Measurements from ENCODE around the gene TMEM91. TPM values are rescaled to one million over a fixed set of nuclear protein-coding genes. Genes with fewer than 3 reads are reported as not detected.

TMEM91 gene
- total RNA-seq, 1 donor from 2014 or later: 7.4 TPM

DNA sequence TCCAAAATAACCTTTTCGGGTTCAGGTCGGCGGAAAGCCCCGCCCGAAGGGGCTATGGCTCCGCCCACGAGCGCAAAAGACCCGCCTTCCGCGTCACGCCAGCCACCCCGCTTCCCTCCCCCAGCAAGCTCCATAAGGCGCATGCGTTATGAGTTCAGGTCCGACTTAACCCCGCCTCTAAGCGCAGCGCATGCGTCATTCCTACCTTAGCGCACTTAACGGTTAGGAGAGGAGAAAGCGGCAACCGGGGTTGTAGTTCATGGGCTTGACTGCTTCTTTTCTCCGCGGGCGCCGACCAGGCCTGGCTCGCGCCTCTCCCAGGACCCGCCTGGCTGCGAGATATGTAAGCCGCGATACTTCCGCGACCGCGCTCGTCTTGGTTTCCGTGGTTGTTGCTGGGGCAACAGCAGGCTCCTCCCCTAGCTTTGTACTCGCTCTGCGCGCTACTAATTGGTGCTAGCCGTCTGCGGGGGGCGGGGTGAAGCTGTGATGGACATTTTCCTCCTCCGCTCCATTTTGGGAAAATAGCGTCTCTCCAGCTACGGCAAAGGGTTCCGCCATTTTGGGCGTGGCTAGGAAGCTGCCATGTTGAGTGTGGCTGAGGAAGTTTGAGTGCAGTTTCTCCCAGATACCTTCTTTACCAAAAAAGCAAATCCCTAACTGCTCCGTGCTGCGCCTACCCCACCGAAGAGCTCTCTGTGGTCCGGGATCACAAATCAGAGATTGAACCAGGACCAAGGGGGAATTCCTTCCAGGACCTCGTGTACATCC is 12.4 kb upstream of the TMEM91 start, which contains the start of gene B9D2:
B9D2 (minus strand) TSS at position 397 of the 771 bp plus-strand sequence. CDS start 630 bp downstream, outside the sequence.
- H3K27me3 Mint-ChIP-seq (ENCODE audit: low read depth, unreplicated experiment): no peaks in the 10 kb centered on the region
- peak within 1 kb of the TSS; percentile 93 for H3K4me3 Mint-ChIP-seq (ENCODE audit: unreplicated experiment)
- Histone ChIP-seq H3K9me3 (ENCODE audit: insufficient read depth, low read depth, low read length) (no peaks in the 10 kb centered on the region), H3K9ac (ENCODE audit: low read length) (peak within 1 kb of the TSS; percentile 98), H3K27ac (ENCODE audit: low read depth, low read length) (peak within 1 kb of the TSS; percentile 100), H3K79me2 (ENCODE audit: insufficient read depth, low read length) (peaks cover 30% of the 10 kb centered on the region), H3K4me2 (ENCODE audit: low read length) (peak within 1 kb of the TSS; percentile 85), H3K27me3 (ENCODE audit: insufficient read depth, low read length) (no peaks in the 10 kb centered on the region), H3K4me1 (ENCODE audit: insufficient read depth, low read length) (peaks cover 19% of the 10 kb centered on the region), H3K36me3 (ENCODE audit: insufficient read depth, low read length) (no peaks in the 10 kb centered on the region), H3K4me3 (ENCODE audit: insufficient read depth, low read depth, low read length) (peak within 1 kb of the TSS; percentile 93), H4K20me1 (ENCODE audit: insufficient read depth, low read length) (no peaks in the 10 kb centered on the region), H2AFZ (ENCODE audit: low read depth, low read length) (peak within 1 kb of the TSS; percentile 97)
- peak within 1 kb of the TSS; percentile 98 for H3K27ac Mint-ChIP-seq (ENCODE audit: unreplicated experiment)
- peaks cover 10% of the 10 kb centered on the region for H3K4me1 Mint-ChIP-seq (ENCODE audit: low read depth, unreplicated experiment)
- H3K36me3 Mint-ChIP-seq (ENCODE audit: low read depth, unreplicated experiment): peaks cover 10% of the 10 kb centered on the region
- no peaks in the 10 kb centered on the region for H3K9me3 Mint-ChIP-seq (ENCODE audit: unreplicated experiment)
- peak; percentile 92 for DNase-seq (ENCODE audit: low read depth)
- TF ChIP-seq EZH2 (IDR thresholded peaks at IDR 0.05; ENCODE audit: insufficient read depth, low read length): no peak
- TF ChIP-seq, protein P1, sequence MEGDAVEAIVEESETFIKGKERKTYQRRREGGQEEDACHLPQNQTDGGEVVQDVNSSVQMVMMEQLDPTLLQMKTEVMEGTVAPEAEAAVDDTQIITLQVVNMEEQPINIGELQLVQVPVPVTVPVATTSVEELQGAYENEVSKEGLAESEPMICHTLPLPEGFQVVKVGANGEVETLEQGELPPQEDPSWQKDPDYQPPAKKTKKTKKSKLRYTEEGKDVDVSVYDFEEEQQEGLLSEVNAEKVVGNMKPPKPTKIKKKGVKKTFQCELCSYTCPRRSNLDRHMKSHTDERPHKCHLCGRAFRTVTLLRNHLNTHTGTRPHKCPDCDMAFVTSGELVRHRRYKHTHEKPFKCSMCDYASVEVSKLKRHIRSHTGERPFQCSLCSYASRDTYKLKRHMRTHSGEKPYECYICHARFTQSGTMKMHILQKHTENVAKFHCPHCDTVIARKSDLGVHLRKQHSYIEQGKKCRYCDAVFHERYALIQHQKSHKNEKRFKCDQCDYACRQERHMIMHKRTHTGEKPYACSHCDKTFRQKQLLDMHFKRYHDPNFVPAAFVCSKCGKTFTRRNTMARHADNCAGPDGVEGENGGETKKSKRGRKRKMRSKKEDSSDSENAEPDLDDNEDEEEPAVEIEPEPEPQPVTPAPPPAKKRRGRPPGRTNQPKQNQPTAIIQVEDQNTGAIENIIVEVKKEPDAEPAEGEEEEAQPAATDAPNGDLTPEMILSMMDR (IDR thresholded peaks at IDR 0.05; ENCODE audit: insufficient read depth, low read depth, low read length): no peak
- peak; percentile 49 for FAIRE-seq

DNA sequence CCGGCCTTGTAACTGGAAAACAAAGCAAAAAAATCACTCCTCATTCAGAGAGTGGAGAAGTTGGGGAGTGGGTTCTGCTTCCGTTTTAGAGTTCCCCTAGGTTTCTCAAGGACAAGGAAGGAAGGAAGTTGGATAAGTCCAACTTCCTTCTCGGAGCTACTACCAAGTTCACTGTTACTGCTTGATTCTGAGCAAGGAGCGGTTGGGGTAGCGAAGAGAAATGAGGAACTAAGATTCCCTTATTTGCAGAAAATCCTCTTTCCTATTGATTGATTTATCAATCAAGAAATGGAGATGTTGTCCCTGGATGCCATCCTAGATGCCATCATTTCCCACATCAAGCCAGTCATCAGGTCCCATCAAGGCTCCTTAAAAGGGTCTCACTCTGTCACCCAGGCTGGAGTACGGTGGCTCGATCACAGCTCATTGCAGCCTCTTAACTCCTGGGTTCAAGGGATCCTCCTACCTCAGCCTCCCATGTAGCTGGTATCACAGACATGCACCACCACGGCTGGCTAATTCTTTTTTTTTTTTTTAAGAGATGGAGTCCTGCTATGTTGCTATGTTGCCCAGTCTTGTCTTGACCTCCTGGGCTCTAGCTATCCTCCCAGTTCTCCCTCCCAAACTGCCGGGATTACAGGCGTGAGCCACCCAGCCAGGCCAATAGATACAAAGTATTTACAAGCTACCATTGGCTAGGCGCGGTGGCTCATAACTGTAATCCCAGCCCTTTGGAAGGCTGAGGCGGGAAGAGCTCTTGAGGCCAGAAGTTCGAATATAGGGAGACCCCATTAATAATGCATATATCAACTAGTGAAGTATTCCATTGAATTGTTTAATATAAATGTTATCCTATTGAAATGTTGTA is 11.6 kb upstream of the TMEM91 start:
- peak overlapping the region; percentile 85 for H3K4me2 ChIP-seq (ENCODE audit: low read length)
- Mint-ChIP-seq H3K9me3 (ENCODE audit: unreplicated experiment) (no peaks in the 10 kb centered on the region), H3K4me1 (ENCODE audit: low read depth, unreplicated experiment) (peaks cover 10% of the 10 kb centered on the region), H3K36me3 (ENCODE audit: low read depth, unreplicated experiment) (peaks cover 8% of the 10 kb centered on the region), H3K27me3 (ENCODE audit: low read depth, unreplicated experiment) (no peaks in the 10 kb centered on the region), H3K27ac (ENCODE audit: unreplicated experiment) (peak overlapping the region; percentile 98), H3K4me3 (ENCODE audit: unreplicated experiment) (peak overlapping the region; percentile 93)
- peak overlapping the region; percentile 100 for H3K27ac ChIP-seq (ENCODE audit: low read depth, low read length)
- no peak for FAIRE-seq
- H3K79me2 ChIP-seq (ENCODE audit: insufficient read depth, low read length): peaks cover 35% of the 10 kb centered on the region
- H3K27me3 ChIP-seq (ENCODE audit: insufficient read depth, low read length): no peaks in the 10 kb centered on the region
- peak overlapping the region; percentile 93 for H3K4me3 ChIP-seq (ENCODE audit: insufficient read depth, low read depth, low read length)
- no peaks in the 10 kb centered on the region for H3K36me3 ChIP-seq (ENCODE audit: insufficient read depth, low read length)
- no peaks in the 10 kb centered on the region for H4K20me1 ChIP-seq (ENCODE audit: insufficient read depth, low read length)
- peak overlapping the region; percentile 98 for H3K9ac ChIP-seq (ENCODE audit: low read length)
- DNase-seq (ENCODE audit: low read depth): no peak
- TF ChIP-seq, protein P1 (IDR thresholded peaks at IDR 0.05; ENCODE audit: insufficient read depth, low read depth, low read length): no peak
- no peak for TF ChIP-seq EZH2 (IDR thresholded peaks at IDR 0.05; ENCODE audit: insufficient read depth, low read length)
- H3K4me1 ChIP-seq (ENCODE audit: insufficient read depth, low read length): peaks cover 19% of the 10 kb centered on the region
- H2AFZ ChIP-seq (ENCODE audit: low read depth, low read length): peak overlapping the region; percentile 65
- no peaks in the 10 kb centered on the region for H3K9me3 ChIP-seq (ENCODE audit: insufficient read depth, low read depth, low read length)
